ENCODE data around the gene PRAMEF12.
"Not testable (repeated sequence)": the region's sequence is repeated elsewhere in the genome, so short reads cannot be mapped to it uniquely, and the experiment has no call there.

PRAMEF12 gene

GRCh38 chr1:12773438-12773837, at the start of gene PRAMEF12:
Gene PRAMEF12 (plus strand): TSS chr1:12773738. CDS start chr1:12774868, 1,130 bp downstream.
- DNase-seq: no peak

GRCh38 chr1:12728391-12728790, 45.1 kb upstream of the PRAMEF12 start:
- no peak for DNase-seq

GRCh38 chr1:12730156-12730555, 43.4 kb upstream of the PRAMEF12 start:
- no peak for DNase-seq

- not testable (repeated sequence) for DNase-seq
Measured at GRCh38 chr1:12731084-12731483, 42.5 kb upstream of the PRAMEF12 start.

- DNase-seq: no peak
Measured at GRCh38 chr1:12734651-12735050, 38.9 kb upstream of the PRAMEF12 start.

GRCh38 chr1:12738934-12739333, 34.6 kb upstream of the PRAMEF12 start:
- DNase-seq: no peak

GRCh38 chr1:12739613-12740012, 33.9 kb upstream of the PRAMEF12 start:
- DNase-seq: no peak

- DNase-seq: no peak
Measured at GRCh38 chr1:12741946-12742345, 31.6 kb upstream of the PRAMEF12 start.

- DNase-seq: no peak
Measured at GRCh38 chr1:12745126-12745991, 28.2 kb upstream of the PRAMEF12 start.

- DNase-seq: no peak
Measured at GRCh38 chr1:12745992-12746323, 27.6 kb upstream of the PRAMEF12 start, which contains the start of gene CFAP107. Gene CFAP107 (plus strand): TSS chr1:12746200. CDS start chr1:12746431, 231 bp downstream.

- no peak for DNase-seq
Measured at GRCh38 chr1:12748778-12749355, 24.7 kb upstream of the PRAMEF12 start.

- no peak for DNase-seq
Measured at GRCh38 chr1:12754738-12755137, 18.8 kb upstream of the PRAMEF12 start.

GRCh38 chr1:12756273-12756672, 17.3 kb upstream of the PRAMEF12 start:
- DNase-seq: no peak

GRCh38 chr1:12756768-12757413, 16.6 kb upstream of the PRAMEF12 start:
- DNase-seq: no peak

- DNase-seq: no peak
Measured at GRCh38 chr1:12757836-12758235, 15.7 kb upstream of the PRAMEF12 start.

GRCh38 chr1:12760256-12760795, 13.2 kb upstream of the PRAMEF12 start:
- no peak for DNase-seq

GRCh38 chr1:12761781-12762180, 11.8 kb upstream of the PRAMEF12 start:
- DNase-seq: no peak

- DNase-seq: no peak
Measured at GRCh38 chr1:12762766-12763165, 10.8 kb upstream of the PRAMEF12 start.

- DNase-seq: no peak
Measured at GRCh38 chr1:12763479-12763878, 10.1 kb upstream of the PRAMEF12 start.

GRCh38 chr1:12764016-12764415, 9.5 kb upstream of the PRAMEF12 start:
- DNase-seq: no peak

- no peak for DNase-seq
Measured at GRCh38 chr1:12769031-12769430, 4.5 kb upstream of the PRAMEF12 start.

GRCh38 chr1:12769976-12770505, 3.5 kb upstream of the PRAMEF12 start:
- DNase-seq: no peak

GRCh38 chr1:12770620-12771019, 2.9 kb upstream of the PRAMEF12 start:
- DNase-seq: no peak
